GM06990 (cell line): ENCODE measurements around the gene ZNF780B.

Experiments
- DNase-seq: peaks from one replicate; pipeline ENCODE4 v3.0.0-alpha.2; 2011; ENCODE audit not compliant: insufficient read length; ENCODE audit errors: extremely low read depth
- H3K27me3 ChIP-seq: replicated peaks from 2 replicates; pipeline ENCODE4 v1.6.0; 2011; ENCODE audit warnings: low read length; ENCODE audit not compliant: control insufficient read depth, insufficient read depth
- H3K36me3 ChIP-seq: 2 replicates; pipeline ENCODE4 v1.5.1; 2011; ENCODE audit warnings: low read length; ENCODE audit not compliant: control insufficient read depth, insufficient read depth
- H3K4me3 ChIP-seq: replicated peaks from 2 replicates; pipeline ENCODE4 v1.5.1; 2011; ENCODE audit warnings: low read depth, mild to moderate bottlenecking, control low read depth, low read length
- CTCF ChIP-seq: IDR thresholded peaks from 2 replicates; pipeline ENCODE4 v1.5.1; 2011; ENCODE audit warnings: low read length, control low read depth, mild to moderate bottlenecking, inconsistent platforms; ENCODE audit not compliant: insufficient read depth, poor library complexity, severe bottlenecking

The ZNF780B gene

GRCh38 chr19:39986643-39987042, 69.4 kb downstream of the ZNF780B start:
- TF ChIP-seq CTCF, result no peak
- no peaks in the 10 kb centered on the region for H3K27me3 ChIP-seq
- DNase-seq, result no peak
- H3K36me3 ChIP-seq, result no peaks in the 10 kb centered on the region; the same call in 1 of the 2 replicates
- no peak overlapping the region for H3K4me3 ChIP-seq

- Histone ChIP-seq H3K4me3 (no peak overlapping the region), H3K36me3 (peaks cover 17% of the 10 kb centered on the region), H3K27me3 (no peaks in the 10 kb centered on the region)
- no peak for DNase-seq
- TF ChIP-seq CTCF, result no peak
These were observed 72.2 kb downstream of the ZNF780B start for GRCh38 chr19:39983695-39984300.

DNA sequence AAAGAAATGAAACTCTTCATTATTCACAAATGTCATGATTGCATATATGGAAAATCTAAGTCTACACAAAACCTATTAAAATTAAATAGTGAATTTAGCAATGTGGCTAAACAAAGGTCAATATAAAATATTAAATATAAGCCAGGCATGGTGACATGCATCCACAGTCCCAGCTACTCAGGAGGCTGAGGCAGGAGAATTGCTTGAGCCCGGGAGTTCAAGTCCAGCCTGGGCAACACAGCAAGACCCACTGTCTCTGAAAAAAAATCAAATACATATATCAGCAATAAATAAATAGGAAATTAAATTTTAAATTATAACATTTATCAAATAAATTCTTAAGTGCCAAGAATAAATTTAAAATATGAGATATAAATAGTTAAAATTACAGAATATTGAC, 73.1 kb downstream of the ZNF780B start:
- Histone ChIP-seq H3K36me3 (peaks cover 25% of the 10 kb centered on the region), H3K27me3 (no peaks in the 10 kb centered on the region)

More for the DNA sequence above, 73.1 kb downstream of the ZNF780B start:
- H3K4me3 ChIP-seq, result no peak overlapping the region
- no peak for DNase-seq
- no peak for TF ChIP-seq CTCF
